Duodenal mucosa (tissue), 2 donors: Measurements from ENCODE around the gene ZDHHC11.

Experiments
- H3K27ac ChIP-seq: one replicate; pipeline ENCODE4 v1.7.0; 2013; ENCODE audit warnings: low read depth, low read length
- H3K27me3 ChIP-seq, 2 donors: one replicate each; pipeline ENCODE4 v1.7.0; 2013; ENCODE audit warnings: low read length in 2 of 2, control low read depth in 1 of 2; ENCODE audit not compliant: insufficient read depth in 2 of 2, control insufficient read depth in 1 of 2
- H3K36me3 ChIP-seq, 2 donors: one replicate each; pipeline ENCODE4 v1.7.0; 2013; ENCODE audit warnings: low read length in 2 of 2, control low read depth in 1 of 2; ENCODE audit not compliant: insufficient read depth in 2 of 2, control insufficient read depth in 1 of 2
- H3K4me1 ChIP-seq, 2 donors: one replicate each; pipeline ENCODE4 v1.7.0; 2013; ENCODE audit warnings: low read length in 2 of 2, control low read depth in 1 of 2; ENCODE audit not compliant: insufficient read depth in 2 of 2, control insufficient read depth in 1 of 2
- H3K4me3 ChIP-seq, 2 donors: one replicate each; pipeline ENCODE4 v1.7.0; 2013; ENCODE audit warnings: low read length in 2 of 2, low read depth in 1 of 2
- H3K9ac ChIP-seq, 2 donors: one replicate each; pipeline ENCODE4 v1.7.0; 2013; ENCODE audit warnings: low read length in 2 of 2, low read depth in 1 of 2
- H3K9me3 ChIP-seq, 2 donors: one replicate each; pipeline ENCODE4 v1.7.0; 2013; ENCODE audit warnings: low read length in 2 of 2, control low read depth in 1 of 2; ENCODE audit not compliant: control insufficient read depth in 1 of 2

The ZDHHC11 gene

GRCh38 chr5:867300-867870, 16.6 kb upstream of the ZDHHC11 start:
- H3K27ac ChIP-seq, result no peak overlapping the region
- H3K9ac ChIP-seq, result no peak overlapping the region
- no peaks in the 10 kb centered on the region for H3K27me3 ChIP-seq
- no peak overlapping the region for H3K4me3 ChIP-seq
- no peaks in the 10 kb centered on the region for H3K9me3 ChIP-seq
- peaks cover 11 to 19% of the 10 kb centered on the region in 2 donors for H3K4me1 ChIP-seq
- H3K36me3 ChIP-seq, result peaks cover 67 to 92% of the 10 kb centered on the region in 2 donors

DNA sequence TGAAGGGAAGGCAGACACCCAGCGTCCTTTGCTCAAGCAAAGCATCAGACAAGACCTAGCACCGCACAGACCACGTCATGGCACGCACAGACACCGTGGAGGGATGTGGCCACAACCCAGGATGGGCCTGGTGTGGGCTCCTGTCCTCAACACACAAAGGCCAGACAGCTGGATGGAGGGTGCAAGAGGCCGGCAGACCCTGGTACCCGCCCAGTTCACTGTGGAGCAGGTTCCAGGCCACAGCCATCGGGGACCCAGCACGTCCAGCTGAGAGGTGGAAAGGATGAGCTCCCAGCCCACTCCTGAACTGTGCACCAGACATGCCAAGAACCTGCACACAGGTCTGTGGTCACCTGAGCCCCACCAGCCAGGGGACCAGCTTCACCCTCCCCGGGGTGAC, 15.0 kb upstream of the ZDHHC11 start:
- Histone ChIP-seq H3K27me3 (no peaks in the 10 kb centered on the region), H3K9me3 (no peaks in the 10 kb centered on the region), H3K9ac (no peak overlapping the region), H3K4me3 (no peak overlapping the region), H3K36me3 (peaks cover 54 to 82% of the 10 kb centered on the region in 2 donors), H3K27ac (no peak overlapping the region), H3K4me1 (peaks cover 11 to 19% of the 10 kb centered on the region in 2 donors)

GRCh38 chr5:865168-865521, 14.4 kb upstream of the ZDHHC11 start:
- Histone ChIP-seq H3K36me3 (peaks cover 50 to 75% of the 10 kb centered on the region in 2 donors), H3K9ac (no peak overlapping the region), H3K27ac (no peak overlapping the region)

DNA sequence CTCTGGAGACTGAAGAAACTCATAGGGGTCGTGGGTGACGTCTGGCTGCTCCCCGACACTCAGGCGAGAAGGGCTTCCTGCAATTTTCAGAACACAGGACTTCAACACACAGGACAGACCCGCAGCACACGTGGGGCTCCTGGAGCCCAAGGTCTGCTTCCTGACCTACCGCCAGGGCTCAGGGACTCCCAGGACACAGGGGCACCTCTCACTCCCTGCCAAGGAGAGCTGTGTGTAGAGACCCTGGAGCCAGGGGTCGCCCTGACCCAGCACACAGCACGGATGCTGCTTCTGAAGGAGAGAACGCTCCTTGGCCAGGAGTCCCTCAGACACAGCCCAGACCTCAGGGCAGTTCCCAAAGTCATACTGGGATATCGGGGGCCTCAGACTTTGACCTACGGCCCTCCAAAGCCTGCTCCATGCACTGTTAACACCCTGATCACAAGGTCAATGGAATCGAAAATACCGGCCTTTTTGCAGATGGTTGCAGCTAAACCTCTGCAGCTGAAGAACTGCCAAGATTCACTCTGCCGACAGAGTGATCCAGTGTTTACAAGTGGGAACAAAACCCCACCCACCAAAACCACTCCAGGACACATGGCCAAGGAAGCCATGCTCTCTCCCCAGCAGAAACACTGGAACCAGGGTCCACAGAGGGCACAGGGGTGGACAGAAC, 13.8 kb upstream of the ZDHHC11 start:
- no peak overlapping the region for H3K27ac ChIP-seq
- H3K36me3 ChIP-seq, result peaks cover 45 to 71% of the 10 kb centered on the region in 2 donors
- H3K9ac ChIP-seq, result no peak overlapping the region
- no peak overlapping the region for H3K4me3 ChIP-seq
- H3K9me3 ChIP-seq, result no peaks in the 10 kb centered on the region
- no peaks in the 10 kb centered on the region for H3K27me3 ChIP-seq
- peaks cover 11 to 19% of the 10 kb centered on the region in 2 donors for H3K4me1 ChIP-seq

More at GRCh38 chr5:865168-865521, 14.4 kb upstream of the ZDHHC11 start:
- H3K9me3 ChIP-seq, result no peaks in the 10 kb centered on the region
- H3K27me3 ChIP-seq, result no peaks in the 10 kb centered on the region
- no peak overlapping the region for H3K4me3 ChIP-seq
- H3K4me1 ChIP-seq, result peaks cover 11 to 19% of the 10 kb centered on the region in 2 donors

DNA sequence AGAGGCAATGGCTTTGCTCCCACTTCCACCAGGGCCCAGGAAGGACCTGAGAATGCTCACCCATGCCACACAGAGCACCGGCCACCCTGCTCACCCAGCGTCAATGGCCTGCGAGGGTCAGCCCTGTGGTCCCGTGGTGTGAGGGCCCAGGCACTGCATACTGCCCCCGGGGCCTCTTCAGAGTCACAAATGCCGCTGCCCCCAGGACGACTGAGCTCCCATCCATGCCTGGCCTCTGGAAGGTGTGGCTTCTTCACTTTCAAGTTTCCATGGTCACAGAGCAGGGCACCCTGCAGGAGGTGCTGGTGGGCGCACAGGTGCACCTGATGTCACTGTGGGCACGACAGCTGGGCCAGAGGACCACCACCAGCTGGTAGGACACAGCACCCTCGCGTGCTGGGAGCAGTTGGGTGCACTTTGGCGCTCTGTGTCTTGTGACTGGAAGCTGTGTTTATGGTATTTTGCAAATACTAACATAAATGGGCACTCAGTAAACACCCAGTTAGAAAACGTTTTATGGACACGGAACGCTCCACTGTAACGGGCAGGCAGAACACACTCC, 12.5 kb upstream of the ZDHHC11 start:
- Histone ChIP-seq H3K27me3 (no peaks in the 10 kb centered on the region), H3K9ac (no peak overlapping the region), H3K4me3 (no peak overlapping the region), H3K36me3 (peaks cover 33 to 58% of the 10 kb centered on the region in 2 donors), H3K27ac (no peak overlapping the region), H3K4me1 (peaks cover 10 to 15% of the 10 kb centered on the region in 2 donors), H3K9me3 (no peaks in the 10 kb centered on the region)

DNA sequence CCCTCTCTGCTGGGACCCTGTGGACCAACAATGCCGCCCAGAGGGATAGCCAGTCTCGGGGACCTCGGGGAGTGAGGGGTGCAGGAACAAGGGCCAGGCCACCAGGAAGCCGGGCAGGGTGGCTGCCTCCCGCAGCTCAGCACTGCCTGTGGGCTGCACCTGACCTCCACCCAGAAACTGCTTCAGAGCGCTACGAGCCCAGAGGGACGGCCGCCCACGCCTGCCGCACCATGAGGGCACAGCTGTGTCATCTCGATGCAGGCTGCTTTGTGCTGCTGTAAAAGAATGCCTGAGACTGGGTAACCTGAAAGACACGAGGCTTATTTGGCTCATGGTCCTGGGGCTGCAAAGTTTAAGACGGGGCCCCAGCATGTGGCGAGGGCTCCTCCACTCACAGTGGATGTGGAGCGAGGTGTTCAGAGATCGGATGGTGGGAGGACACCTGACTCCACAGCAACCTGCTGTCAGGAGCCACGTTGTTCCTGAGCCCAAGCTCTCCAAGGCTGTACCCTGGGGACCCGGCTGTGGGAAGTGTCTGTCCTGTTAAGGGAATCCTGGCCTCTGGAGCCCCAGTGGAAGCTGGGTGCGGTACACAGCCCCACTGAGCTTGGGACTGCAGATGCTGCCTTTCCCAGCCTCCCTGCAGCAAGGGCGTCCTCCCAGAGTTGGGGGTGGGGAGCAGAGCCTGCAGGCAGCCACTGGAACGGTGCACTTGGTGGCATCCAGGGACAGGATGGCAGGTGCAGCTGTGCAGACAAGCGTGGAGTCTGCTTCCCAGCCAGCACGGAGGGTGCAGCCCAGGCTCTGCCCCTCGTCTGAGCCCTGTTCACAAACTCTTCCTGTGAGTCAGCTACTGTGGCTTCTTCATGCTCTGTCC, 11.8 kb upstream of the ZDHHC11 start:
- H3K9ac ChIP-seq, result no peak overlapping the region
- H3K4me1 ChIP-seq, result peaks cover 4 to 9% of the 10 kb centered on the region in 2 donors
- H3K4me3 ChIP-seq, result no peak overlapping the region
- H3K27ac ChIP-seq, result no peak overlapping the region
- no peaks in the 10 kb centered on the region for H3K27me3 ChIP-seq
- H3K36me3 ChIP-seq, result peaks cover 27 to 51% of the 10 kb centered on the region in 2 donors
- H3K9me3 ChIP-seq, result no peaks in the 10 kb centered on the region

DNA sequence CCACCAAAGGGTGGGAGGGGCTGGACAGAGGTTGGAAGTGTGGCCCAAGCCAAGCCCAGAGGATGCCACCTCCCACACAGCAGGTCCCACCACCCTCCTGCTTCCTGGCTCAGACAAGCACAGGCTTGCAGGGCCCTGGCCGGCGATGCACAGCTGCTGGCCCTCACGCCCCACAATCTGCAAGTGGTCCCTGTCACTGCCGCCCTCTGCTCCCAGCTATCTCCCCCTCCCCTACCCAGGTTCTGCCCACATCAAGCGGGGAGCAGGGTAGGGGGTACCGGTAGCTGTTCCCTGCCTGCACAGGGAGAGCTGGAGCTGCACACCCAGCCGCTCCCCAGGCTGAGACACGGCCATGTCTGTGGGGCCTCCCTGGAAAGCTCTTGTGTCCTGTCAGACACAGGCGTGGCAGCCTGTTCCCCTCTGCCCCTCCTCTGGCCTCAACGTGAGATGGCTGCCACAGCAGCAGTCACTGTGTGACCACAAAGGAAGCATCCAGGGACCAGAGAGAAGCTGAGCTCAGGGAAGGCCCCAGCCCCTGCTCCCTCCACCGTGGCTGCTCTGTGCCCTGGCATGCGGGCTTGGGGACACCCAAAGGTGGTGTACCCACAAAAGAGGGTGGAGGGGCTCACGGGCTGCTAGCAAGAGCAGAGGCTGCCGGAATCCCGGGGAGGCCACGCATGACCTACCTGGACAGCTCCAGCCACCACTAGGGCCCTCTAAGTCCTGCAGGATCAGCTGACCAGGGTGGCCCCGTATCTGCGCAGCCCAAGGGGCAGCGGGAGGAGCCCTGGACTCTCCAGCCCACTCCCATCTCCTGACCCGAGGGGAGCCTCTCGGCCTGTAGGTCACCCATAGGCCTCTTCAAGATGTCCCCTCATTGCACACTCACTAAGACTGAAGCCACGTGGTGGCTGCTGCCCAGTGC, 10.9 kb upstream of the ZDHHC11 start:
- no peak overlapping the region for H3K27ac ChIP-seq
- no peaks in the 10 kb centered on the region for H3K9me3 ChIP-seq
- no peak overlapping the region for H3K4me3 ChIP-seq
- peaks cover 0 to under 1% of the 10 kb centered on the region in 2 donors for H3K4me1 ChIP-seq
- H3K36me3 ChIP-seq, result peaks cover 25 to 44% of the 10 kb centered on the region in 2 donors
- H3K9ac ChIP-seq, result no peak overlapping the region
- no peaks in the 10 kb centered on the region for H3K27me3 ChIP-seq

DNA sequence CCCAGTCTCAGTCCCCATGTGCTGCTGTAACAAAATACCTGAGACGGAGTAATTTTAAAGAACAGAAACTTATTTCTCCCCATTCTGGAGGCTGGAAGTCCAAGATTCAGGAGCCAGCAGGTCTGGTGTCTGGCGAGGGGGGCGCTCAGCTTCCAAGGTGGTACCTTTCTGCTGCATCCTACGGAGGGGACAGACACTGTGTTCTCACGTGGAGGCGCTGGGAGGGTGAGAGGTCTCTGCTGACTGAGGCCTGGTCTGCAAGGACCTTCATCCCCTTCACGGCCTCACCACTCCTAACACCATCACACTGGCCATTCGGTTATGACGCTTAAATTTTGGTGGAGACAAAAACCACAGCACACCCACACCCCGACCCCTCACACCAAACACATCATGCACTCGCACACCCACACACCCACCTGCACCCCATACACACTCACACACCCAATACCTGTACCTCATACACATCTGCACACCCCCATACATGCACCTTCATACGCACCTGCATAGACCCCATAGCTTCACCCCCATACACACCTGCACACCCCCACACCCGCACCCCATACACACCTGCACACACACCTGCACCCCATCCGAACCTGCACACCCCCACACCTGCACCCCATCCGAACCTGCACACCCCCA, 9.8 kb upstream of the ZDHHC11 start:
- Histone ChIP-seq H3K36me3 (peaks cover 16 to 38% of the 10 kb centered on the region in 2 donors), H3K9me3 (no peaks in the 10 kb centered on the region), H3K4me3 (no peak overlapping the region)

DNA sequence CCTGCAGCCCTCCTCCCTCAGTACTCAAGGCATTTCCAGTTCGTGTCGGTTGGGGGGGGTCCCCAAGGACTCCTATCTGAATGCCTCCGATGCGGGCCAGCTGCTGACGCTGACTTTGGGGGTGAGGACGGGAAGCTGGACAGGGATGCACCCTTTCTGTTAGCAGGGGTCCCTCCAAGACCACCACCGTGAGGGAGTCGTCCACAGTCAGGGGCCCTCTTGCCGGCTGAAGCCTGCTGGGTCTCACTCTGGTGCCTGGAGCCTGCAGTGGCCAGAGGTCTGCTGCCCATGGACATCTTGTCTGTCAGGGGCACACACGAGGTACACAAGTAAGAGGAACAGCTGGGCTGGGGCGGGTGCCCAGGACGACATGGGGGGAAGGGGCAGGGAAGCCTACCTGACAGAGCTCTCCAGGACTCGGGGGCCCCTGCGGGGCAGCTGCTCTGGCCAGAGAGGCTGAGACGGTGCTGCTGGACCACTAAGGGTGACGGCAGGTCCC, 9.1 kb upstream of the ZDHHC11 start:
- Histone ChIP-seq H3K4me3 (no peak overlapping the region), H3K9me3 (no peaks in the 10 kb centered on the region), H3K27me3 (no peaks in the 10 kb centered on the region), H3K36me3 (peaks cover 9 to 30% of the 10 kb centered on the region in 2 donors), H3K4me1 (no peaks in the 10 kb centered on the region), H3K9ac (no peak overlapping the region), H3K27ac (no peak overlapping the region)

More for the DNA sequence above, 9.8 kb upstream of the ZDHHC11 start:
- Histone ChIP-seq H3K9ac (no peak overlapping the region), H3K27me3 (no peaks in the 10 kb centered on the region), H3K4me1 (no peaks in the 10 kb centered on the region), H3K27ac (no peak overlapping the region)
